ENCODE measurements around the gene ATP5MC2.

Gene ATP5MC2

GRCh38 chr12:53616950-53617349, 58.9 kb downstream of the ATP5MC2 start:
- TF ChIP-seq EZH2 (IDR thresholded peaks at IDR 0.05; ENCODE audit: borderline replicate concordance, low read length) (no peak), CTCF (IDR thresholded peaks at IDR 0.05; ENCODE audit: low read length) (no peak)
- Histone ChIP-seq H3K9me2 (ENCODE audit: low read depth, low read length) (no peaks in the 10 kb centered on the region), H3K4me2 (ENCODE audit: low read length) (no peak overlapping the region)

More at GRCh38 chr12:53616950-53617349, 58.9 kb downstream of the ATP5MC2 start:
- Histone ChIP-seq H3K4me1 (ENCODE audit: insufficient read depth, low read length, severe bottlenecking) (peaks cover 23% of the 10 kb centered on the region), H2AFZ (ENCODE audit: low read length) (no peak overlapping the region), H3K4me3 (ENCODE audit: low read depth, low read length, poor library complexity, severe bottlenecking) (no peak overlapping the region), H3K27ac (ENCODE audit: low read depth, low read length, poor library complexity, severe bottlenecking) (no peak overlapping the region), H3K9me3 (ENCODE audit: low read length) (no peaks in the 10 kb centered on the region), H3K36me3 (ENCODE audit: insufficient read depth, low read length) (peaks cover 5% of the 10 kb centered on the region; the same call in 1 of the 2 replicates), H3F3A (ENCODE audit: insufficient read depth, low read length) (no peaks in the 10 kb centered on the region), H3K27me3 (ENCODE audit: insufficient read depth, low read length) (no peaks in the 10 kb centered on the region), H3K79me2 (ENCODE audit: insufficient read depth, low read length) (peaks cover 7% of the 10 kb centered on the region), H4K20me1 (ENCODE audit: insufficient read depth, low read length) (no peaks in the 10 kb centered on the region), H3K9ac (ENCODE audit: low read length) (no peak overlapping the region)
